Thyroid gland (tissue), 4 donors: ENCODE results near the gene SLC6A5. TPM values are rescaled to one million over a fixed set of nuclear protein-coding genes. Genes with fewer than 3 reads are reported as not detected.
A peak's percentile ranks its signal among the peaks of the same experiment; 100 is the strongest.
"Not testable (repeated sequence)": the region's sequence is repeated elsewhere in the genome, so short reads cannot be mapped to it uniquely, and the experiment has no call there.

Experiments used
- DNase-seq, 2 donors: peaks; one replicate each; pipeline ENCODE4 v3.0.0-alpha.2; 2019
- H3K27ac ChIP-seq, 3 donors: fragments of 200-600 bp; sonication (generic); 1 replicate in 2 of 3; 2 replicates in 1 of 3; pipeline ENCODE4 v1.5.1; 2016 to 2019; ENCODE audit warnings: mild to moderate bottlenecking in 1 of 3, moderate library complexity in 1 of 3
- H3K27me3 ChIP-seq: fragments of 200-600 bp; sonication (generic); one replicate; pipeline ENCODE4 v1.5.1; 2019
- H3K36me3 ChIP-seq, 2 donors: fragments of 200-600 bp; sonication (generic); one replicate each; pipeline ENCODE4 v1.5.1; 2016 to 2019
- H3K4me1 ChIP-seq, 2 donors: fragments of 200-600 bp; sonication (generic); one replicate each; pipeline ENCODE4 v1.5.1; 2017 to 2019
- H3K4me3 ChIP-seq, 3 donors: fragments of 200-600 bp; sonication (generic); replicated peaks in 1 of 3; 1 replicate in 2 of 3; 2 replicates in 1 of 3; pipeline ENCODE4 v1.5.1; 2016; ENCODE audit warnings: mild to moderate bottlenecking in 1 of 3
- H3K9me3 ChIP-seq: fragments of 200-600 bp; sonication (generic); one replicate; pipeline ENCODE4 v1.5.1; 2017
- POLR2A ChIP-seq, 2 donors: fragments of 450-650 bp; IDR thresholded peaks; one replicate each; pipeline ENCODE4 v1.6.1; 2017; ENCODE audit warnings: antibody characterized with exemption in 2 of 2, mild to moderate bottlenecking in 2 of 2, moderate library complexity in 1 of 2
- WGBS, 2 donors: methylation state at CpG; one replicate each; pipeline ENCODE4 v1.1.5; 2017; 5-methylcytosine and 5-hydroxymethylcytosine counted together
- intact Hi-C: fragments of 100-400 bp; cut with DNase I; formaldehyde crosslinking; loops from one replicate; pipeline ENCODE4 v1.15.1; 2023
- total RNA-seq, 4 donors: library from RNA; depleted of rRNA; stranded (reverse); fragments of >200 nt; gene quantifications; one replicate each; pipeline ENCODE4 v1.2.3, GENCODE V29; 2016
- TF ChIP-seq, protein P1 (sequence below), 6 experiments: fragments of 200-600 bp in 3 of 6; fragments of 450-650 bp in 3 of 6; sonication (generic) in 3 of 6; IDR thresholded peaks; one replicate each; pipeline ENCODE4 v1.5.1; 2016 to 2019; ENCODE audit warnings: antibody characterized with exemption in 6 of 6, mild to moderate bottlenecking in 2 of 6, inconsistent platforms in 1 of 6, moderate library complexity in 1 of 6

Gene SLC6A5
- total RNA-seq: not detected

GRCh38 chr11:20599221-20600019 is at the start of gene SLC6A5:
SLC6A5 (plus strand) TSS chr11:20599608; CDS start chr11:20599673, 65 bp downstream.
- H3K9me3 ChIP-seq: no peaks in the 10 kb centered on the region
- DNase-seq: peak; percentile 12 to 50
- no peaks in the 10 kb centered on the region for H3K4me1 ChIP-seq
- TF ChIP-seq, protein P1, sequence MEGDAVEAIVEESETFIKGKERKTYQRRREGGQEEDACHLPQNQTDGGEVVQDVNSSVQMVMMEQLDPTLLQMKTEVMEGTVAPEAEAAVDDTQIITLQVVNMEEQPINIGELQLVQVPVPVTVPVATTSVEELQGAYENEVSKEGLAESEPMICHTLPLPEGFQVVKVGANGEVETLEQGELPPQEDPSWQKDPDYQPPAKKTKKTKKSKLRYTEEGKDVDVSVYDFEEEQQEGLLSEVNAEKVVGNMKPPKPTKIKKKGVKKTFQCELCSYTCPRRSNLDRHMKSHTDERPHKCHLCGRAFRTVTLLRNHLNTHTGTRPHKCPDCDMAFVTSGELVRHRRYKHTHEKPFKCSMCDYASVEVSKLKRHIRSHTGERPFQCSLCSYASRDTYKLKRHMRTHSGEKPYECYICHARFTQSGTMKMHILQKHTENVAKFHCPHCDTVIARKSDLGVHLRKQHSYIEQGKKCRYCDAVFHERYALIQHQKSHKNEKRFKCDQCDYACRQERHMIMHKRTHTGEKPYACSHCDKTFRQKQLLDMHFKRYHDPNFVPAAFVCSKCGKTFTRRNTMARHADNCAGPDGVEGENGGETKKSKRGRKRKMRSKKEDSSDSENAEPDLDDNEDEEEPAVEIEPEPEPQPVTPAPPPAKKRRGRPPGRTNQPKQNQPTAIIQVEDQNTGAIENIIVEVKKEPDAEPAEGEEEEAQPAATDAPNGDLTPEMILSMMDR (IDR thresholded peaks at IDR 0.05): no peak
- TF ChIP-seq POLR2A (IDR thresholded peaks at IDR 0.05): no peak
- H3K27me3 ChIP-seq: peaks cover 20% of the 10 kb centered on the region
- intact Hi-C loops: no loop called here
- WGBS, 2 donors: 4 to 7% methylated on average over 25 of the region's 25 CpGs
- no peak within 1 kb of the TSS for H3K4me3 ChIP-seq
- no peak within 1 kb of the TSS for H3K27ac ChIP-seq
- H3K36me3 ChIP-seq: no peaks in the 10 kb centered on the region

- H3K27ac ChIP-seq: no peak overlapping the region
- H3K36me3 ChIP-seq: no peaks in the 10 kb centered on the region
- intact Hi-C loops: no loop called here
- TF ChIP-seq, protein P1 (IDR thresholded peaks at IDR 0.05): no peak
- no peak for TF ChIP-seq POLR2A (IDR thresholded peaks at IDR 0.05)
- H3K27me3 ChIP-seq: no peaks in the 10 kb centered on the region
- no peaks in the 10 kb centered on the region for H3K9me3 ChIP-seq
- DNase-seq: no peak
- 61 to 82% methylated on average over 2 of the region's 2 CpGs for WGBS, 2 donors
- no peaks in the 10 kb centered on the region for H3K4me1 ChIP-seq
- H3K4me3 ChIP-seq: no peak overlapping the region
Measured at GRCh38 chr11:20551096-20551495, 48.3 kb upstream of the SLC6A5 start.

DNA sequence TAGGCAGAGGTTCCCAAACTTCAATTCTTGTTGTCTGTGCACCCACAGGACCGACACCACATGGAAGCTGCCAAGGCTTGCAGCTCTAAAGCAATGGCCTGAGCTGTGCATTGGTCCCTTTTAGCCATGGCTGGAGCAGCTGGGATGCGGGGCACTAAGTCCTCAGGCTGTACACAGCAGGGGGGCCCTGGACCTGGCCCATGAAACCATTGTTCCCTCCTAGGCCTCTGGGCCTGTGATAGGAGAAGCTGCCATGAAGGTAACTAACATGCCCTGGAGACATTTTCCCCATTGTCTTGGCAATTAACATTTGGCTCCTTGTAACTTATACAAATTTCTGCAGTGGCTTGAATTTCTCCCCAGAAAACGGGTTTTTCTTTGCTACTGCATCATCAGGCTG is 43.6 kb upstream of the SLC6A5 start:
- DNase-seq: no peak
- intact Hi-C loops: no loop called here
- H3K27me3 ChIP-seq: no peaks in the 10 kb centered on the region
- WGBS, 2 donors: 65 to 86% methylated on average over 3 of the region's 3 CpGs
- H3K4me3 ChIP-seq: no peak overlapping the region
- TF ChIP-seq POLR2A (IDR thresholded peaks at IDR 0.05): no peak
- TF ChIP-seq, protein P1 (IDR thresholded peaks at IDR 0.05): no peak
- no peaks in the 10 kb centered on the region for H3K4me1 ChIP-seq
- H3K27ac ChIP-seq: no peak overlapping the region
- H3K9me3 ChIP-seq: no peaks in the 10 kb centered on the region
- H3K36me3 ChIP-seq: no peaks in the 10 kb centered on the region

DNA sequence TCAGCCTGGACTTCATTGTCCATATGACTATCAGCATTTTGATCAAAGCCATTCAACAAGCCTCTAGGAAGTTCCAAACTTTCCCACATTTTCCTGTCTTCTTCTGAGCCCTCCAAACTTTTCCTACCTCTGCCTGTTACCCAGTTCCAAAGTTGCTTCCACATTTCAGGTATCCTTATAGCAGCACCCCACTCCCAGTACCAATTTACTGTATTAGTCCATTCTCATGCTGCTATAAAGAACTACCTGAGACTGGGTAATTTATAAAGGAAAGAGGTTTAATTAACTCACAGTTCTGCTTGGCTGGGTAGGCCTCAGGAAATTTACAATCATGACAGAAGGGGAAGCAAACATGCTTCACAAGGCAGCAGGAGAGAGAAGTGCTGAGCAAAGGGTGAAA is 43.0 kb upstream of the SLC6A5 start:
- H3K4me1 ChIP-seq, H3K4me3 ChIP-seq, H3K27me3 ChIP-seq, H3K36me3 ChIP-seq, intact Hi-C loops, H3K27ac ChIP-seq, DNase-seq, H3K9me3 ChIP-seq: not testable (repeated sequence)

GRCh38 chr11:20558741-20559140 is 40.7 kb upstream of the SLC6A5 start:
- no peak for DNase-seq
- no peaks in the 10 kb centered on the region for H3K27me3 ChIP-seq
- intact Hi-C loops: no loop called here

More at GRCh38 chr11:20558741-20559140, 40.7 kb upstream of the SLC6A5 start:
- no peak overlapping the region for H3K27ac ChIP-seq
- no peaks in the 10 kb centered on the region for H3K9me3 ChIP-seq
- H3K4me1 ChIP-seq: no peaks in the 10 kb centered on the region
- H3K4me3 ChIP-seq: no peak overlapping the region
- WGBS, 2 donors: 78 to 79% methylated on average over 4 of the region's 4 CpGs
- no peaks in the 10 kb centered on the region for H3K36me3 ChIP-seq
- TF ChIP-seq, protein P1 (IDR thresholded peaks at IDR 0.05): no peak
- TF ChIP-seq POLR2A (IDR thresholded peaks at IDR 0.05): no peak
